GM12864 (cell line): ENCODE results near the gene GRIK3.

Experiments used
- DNase-seq: peaks from one replicate; pipeline ENCODE4 v3.0.0-alpha.2; 2011; ENCODE audit warnings: low read depth
- H3K4me3 ChIP-seq: 2 replicates; pipeline ENCODE4 v1.5.1; 2011; ENCODE audit warnings: mild to moderate bottlenecking, low read depth, low read length, control low read depth
- TF ChIP-seq, protein P1 (sequence below): IDR thresholded peaks from 2 replicates; pipeline ENCODE4 v1.5.1; 2011; ENCODE audit warnings: low read depth, mild to moderate bottlenecking, moderate library complexity, low read length, control low read depth, inconsistent platforms; ENCODE audit errors: missing control alignments

GRIK3 gene

GRCh38 chr1:36948606-36949005 lies 85.7 kb downstream of the GRIK3 start:
- TF ChIP-seq, protein P1, sequence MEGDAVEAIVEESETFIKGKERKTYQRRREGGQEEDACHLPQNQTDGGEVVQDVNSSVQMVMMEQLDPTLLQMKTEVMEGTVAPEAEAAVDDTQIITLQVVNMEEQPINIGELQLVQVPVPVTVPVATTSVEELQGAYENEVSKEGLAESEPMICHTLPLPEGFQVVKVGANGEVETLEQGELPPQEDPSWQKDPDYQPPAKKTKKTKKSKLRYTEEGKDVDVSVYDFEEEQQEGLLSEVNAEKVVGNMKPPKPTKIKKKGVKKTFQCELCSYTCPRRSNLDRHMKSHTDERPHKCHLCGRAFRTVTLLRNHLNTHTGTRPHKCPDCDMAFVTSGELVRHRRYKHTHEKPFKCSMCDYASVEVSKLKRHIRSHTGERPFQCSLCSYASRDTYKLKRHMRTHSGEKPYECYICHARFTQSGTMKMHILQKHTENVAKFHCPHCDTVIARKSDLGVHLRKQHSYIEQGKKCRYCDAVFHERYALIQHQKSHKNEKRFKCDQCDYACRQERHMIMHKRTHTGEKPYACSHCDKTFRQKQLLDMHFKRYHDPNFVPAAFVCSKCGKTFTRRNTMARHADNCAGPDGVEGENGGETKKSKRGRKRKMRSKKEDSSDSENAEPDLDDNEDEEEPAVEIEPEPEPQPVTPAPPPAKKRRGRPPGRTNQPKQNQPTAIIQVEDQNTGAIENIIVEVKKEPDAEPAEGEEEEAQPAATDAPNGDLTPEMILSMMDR = no peak
- H3K4me3 ChIP-seq = no peak overlapping the region
- DNase-seq = no peak

DNA sequence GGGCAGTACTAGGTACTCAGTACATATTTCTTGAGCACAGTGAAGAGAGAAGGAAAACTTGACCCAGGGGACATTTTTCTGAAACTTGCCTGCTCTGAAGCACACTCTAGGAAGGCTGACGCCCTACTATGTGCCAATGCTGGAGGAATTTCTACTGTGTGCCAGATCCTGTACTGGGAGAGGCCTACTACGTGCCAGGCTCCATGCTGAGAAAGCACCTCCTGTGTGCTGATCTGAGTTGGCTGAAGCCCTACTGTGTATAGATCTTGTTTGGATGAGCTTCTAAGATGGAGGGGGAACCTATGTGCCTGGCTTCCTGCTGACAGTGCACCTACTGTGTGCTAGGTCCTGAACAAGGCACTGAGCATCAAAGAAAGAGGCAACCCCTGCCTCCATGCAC lies 86.2 kb downstream of the GRIK3 start:
- DNase-seq = no peak
- TF ChIP-seq, protein P1 = no peak
- H3K4me3 ChIP-seq = no peak overlapping the region

DNA sequence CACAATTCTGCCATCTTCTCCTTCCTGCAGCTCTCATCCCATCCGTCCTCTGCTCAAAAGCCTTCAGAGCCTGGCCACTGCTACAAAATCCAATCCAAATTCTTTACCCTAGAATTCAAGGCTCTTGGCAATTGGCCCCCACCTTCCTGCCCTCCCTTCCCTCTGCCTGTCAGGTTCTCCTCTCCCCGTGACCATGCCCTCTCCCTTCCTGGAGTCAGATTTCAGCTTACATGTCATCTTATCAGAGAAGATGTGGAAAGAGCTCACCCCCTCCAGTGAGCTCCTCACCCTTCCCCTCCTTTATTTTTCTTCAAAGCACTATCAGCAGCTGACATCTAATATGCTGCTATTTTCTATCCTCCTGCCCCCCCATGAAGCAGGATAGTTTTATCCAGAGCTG lies 86.9 kb downstream of the GRIK3 start:
- TF ChIP-seq, protein P1 = no peak
- no peak overlapping the region for H3K4me3 ChIP-seq
- DNase-seq = no peak

GRCh38 chr1:36944883-36945282 lies 89.4 kb downstream of the GRIK3 start:
- DNase-seq = no peak
- no peak overlapping the region for H3K4me3 ChIP-seq
- TF ChIP-seq, protein P1 = no peak

GRCh38 chr1:36942148-36942547 lies 92.2 kb downstream of the GRIK3 start:
- TF ChIP-seq, protein P1 = no peak
- DNase-seq = no peak
- H3K4me3 ChIP-seq = no peak overlapping the region

GRCh38 chr1:36941316-36941978 lies 92.9 kb downstream of the GRIK3 start:
- TF ChIP-seq, protein P1 = no peak
- H3K4me3 ChIP-seq = no peak overlapping the region
- no peak for DNase-seq

DNA sequence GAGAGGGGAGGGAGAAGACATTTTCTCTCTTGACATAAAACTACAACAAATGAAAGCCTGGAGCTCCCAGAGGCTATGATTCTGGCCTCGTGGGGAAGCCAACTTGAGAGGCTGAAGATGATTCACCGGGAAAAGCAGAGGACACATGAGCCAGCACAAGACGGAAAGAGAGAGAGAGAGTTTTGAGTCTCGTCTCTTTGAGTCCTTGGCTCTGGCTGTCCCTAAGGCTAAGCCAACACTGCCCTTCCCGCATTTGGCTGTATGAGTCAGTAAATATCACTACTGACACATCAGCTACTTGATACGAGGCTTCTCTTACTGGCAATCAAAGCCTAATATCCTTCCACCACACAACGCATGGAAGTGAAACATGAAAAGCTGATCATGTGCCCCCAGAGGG lies 95.5 kb downstream of the GRIK3 start:
- no peak for DNase-seq
- H3K4me3 ChIP-seq = no peak overlapping the region
- TF ChIP-seq, protein P1 = no peak
